AG04449 (cell line): ENCODE measurements around the gene EGFLAM.

ENCODE experiments used
- CTCF ChIA-PET: fragments of 350-600 bp; formaldehyde crosslinking; extraction: SDS; loops from one replicate; lab custom pipeline; 2021; ENCODE audit warnings: antibody characterized with exemption; lab: Yijun Ruan, JAX
- POLR2A ChIA-PET: fragments of 400-600, 350-600 bp; formaldehyde crosslinking; extraction: SDS; loops from one replicate; lab custom pipeline; 2020; ENCODE audit warnings: antibody characterized with exemption, inconsistent platforms; lab: Yijun Ruan, JAX
- DNase-seq: peaks from one replicate; pipeline ENCODE4 v3.0.0-alpha.2; 2010; ENCODE audit warnings: low read depth, low spot score
- H3K4me3 ChIP-seq: 2 replicates; pipeline ENCODE4 v1.5.1; 2011; ENCODE audit warnings: low read depth, mild to moderate bottlenecking, control low read depth, low read length
- CTCF ChIP-seq: IDR thresholded peaks from one replicate; pipeline ENCODE4 v1.5.1; 2011; ENCODE audit warnings: mild to moderate bottlenecking, moderate library complexity, low read length, control low read depth, inconsistent platforms; ENCODE audit not compliant: insufficient read depth; ENCODE audit errors: missing control alignments

Gene EGFLAM

GRCh38 chr5:38274370-38274769 is 16.0 kb downstream of the EGFLAM start:
- POLR2A ChIA-PET: no interaction called here
- DNase-seq: no peak

GRCh38 chr5:38284384-38284783 is 26.0 kb downstream of the EGFLAM start:
- ChIA-PET POLR2A (no interaction called here), CTCF (interaction anchor here (1.0 kb wide), 1 partner anchor 98 kb away, joined by 3 read pairs; no protein-coding TSS in a partner anchor)
- DNase-seq: no peak
- no peak overlapping the region for H3K4me3 ChIP-seq
- no peak for TF ChIP-seq CTCF

More at GRCh38 chr5:38274370-38274769, 16.0 kb downstream of the EGFLAM start:
- no peak for TF ChIP-seq CTCF
- no peak overlapping the region for H3K4me3 ChIP-seq
- CTCF ChIA-PET: interaction anchor here (2.2 kb wide), 1 partner anchor 9 kb away, joined by 10 read pairs; no protein-coding TSS in a partner anchor

GRCh38 chr5:38285226-38285625 is 26.9 kb downstream of the EGFLAM start:
- DNase-seq: no peak
- H3K4me3 ChIP-seq: no peak overlapping the region
- TF ChIP-seq CTCF: no peak
- ChIA-PET CTCF (interaction anchor here (1.0 kb wide), 1 partner anchor 98 kb away, joined by 3 read pairs; no protein-coding TSS in a partner anchor), POLR2A (no interaction called here)

GRCh38 chr5:38286002-38286401 is 27.6 kb downstream of the EGFLAM start:
- CTCF ChIA-PET: no interaction called here
- H3K4me3 ChIP-seq: no peak overlapping the region

GRCh38 chr5:38287124-38287523 is 28.8 kb downstream of the EGFLAM start:
- DNase-seq: no peak
- TF ChIP-seq CTCF: no peak
- CTCF ChIA-PET: no interaction called here
- POLR2A ChIA-PET: no interaction called here
- no peak overlapping the region for H3K4me3 ChIP-seq

More at GRCh38 chr5:38286002-38286401, 27.6 kb downstream of the EGFLAM start:
- no peak for DNase-seq
- POLR2A ChIA-PET: no interaction called here
- no peak for TF ChIP-seq CTCF

- ChIA-PET CTCF (interaction anchor here (1.6 to 1.9 kb wide), 2 partner anchors 8 to 24 kb away, joined by 3 to 15 read pairs; no protein-coding TSS in a partner anchor), POLR2A (no interaction called here)
- no peak overlapping the region for H3K4me3 ChIP-seq
- no peak for DNase-seq
- TF ChIP-seq CTCF: no peak
Observed at GRCh38 chr5:38289457-38289856, 31.1 kb downstream of the EGFLAM start.
